ENCODE measurements around the gene CCDC137. TPM values are rescaled to one million over a fixed set of nuclear protein-coding genes. Genes with fewer than 3 reads are reported as not detected.
A peak's percentile ranks its signal among the peaks of the same experiment; 100 is the strongest.

Gene CCDC137
- total and polyA plus RNA-seq, 2 of the 13 experiments (the other 11 are each of a cell fraction or from before 2014, with no cell fraction given), result 14.6 to 39.1 TPM

DNA sequence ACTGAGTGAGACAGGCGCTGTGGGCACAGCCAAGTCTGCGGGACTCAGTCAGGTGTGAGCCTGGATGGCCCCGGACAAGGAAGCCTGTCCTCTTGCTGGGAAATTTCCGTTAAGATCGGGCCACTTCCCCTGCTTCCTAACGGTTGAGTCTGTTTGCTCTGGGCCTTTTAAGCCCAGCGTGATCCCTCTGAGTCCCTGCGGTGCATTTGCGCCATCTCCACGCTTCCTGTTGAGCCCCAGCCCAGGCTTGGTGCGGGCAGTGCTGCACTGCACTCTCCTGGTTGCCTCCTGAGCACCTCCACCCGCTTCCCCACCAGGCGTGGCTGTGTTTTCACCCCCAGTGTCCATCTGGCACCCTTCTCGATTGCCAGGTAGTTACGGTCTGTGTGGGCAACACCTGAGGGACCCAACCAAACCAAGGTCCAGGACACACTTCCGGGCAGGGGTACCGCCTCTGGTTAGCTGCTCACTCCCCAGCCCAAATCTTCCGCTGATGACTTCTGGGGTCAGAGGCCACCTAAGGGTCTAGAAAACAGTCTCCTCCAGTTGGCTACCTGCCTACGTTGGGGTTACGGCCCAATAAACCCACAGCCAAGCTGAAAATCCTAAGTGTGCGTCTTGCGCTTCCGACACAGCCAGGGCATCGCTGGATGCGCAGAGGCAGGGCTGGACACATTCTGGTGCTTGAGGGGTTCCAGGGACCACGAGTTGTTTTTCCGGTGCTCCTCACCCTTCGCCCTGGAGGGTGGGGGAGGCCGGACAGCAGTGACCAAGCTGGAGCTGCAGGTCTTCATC, 44.2 kb downstream of the CCDC137 start (continued):
- TF ChIP-seq, protein P1, sequence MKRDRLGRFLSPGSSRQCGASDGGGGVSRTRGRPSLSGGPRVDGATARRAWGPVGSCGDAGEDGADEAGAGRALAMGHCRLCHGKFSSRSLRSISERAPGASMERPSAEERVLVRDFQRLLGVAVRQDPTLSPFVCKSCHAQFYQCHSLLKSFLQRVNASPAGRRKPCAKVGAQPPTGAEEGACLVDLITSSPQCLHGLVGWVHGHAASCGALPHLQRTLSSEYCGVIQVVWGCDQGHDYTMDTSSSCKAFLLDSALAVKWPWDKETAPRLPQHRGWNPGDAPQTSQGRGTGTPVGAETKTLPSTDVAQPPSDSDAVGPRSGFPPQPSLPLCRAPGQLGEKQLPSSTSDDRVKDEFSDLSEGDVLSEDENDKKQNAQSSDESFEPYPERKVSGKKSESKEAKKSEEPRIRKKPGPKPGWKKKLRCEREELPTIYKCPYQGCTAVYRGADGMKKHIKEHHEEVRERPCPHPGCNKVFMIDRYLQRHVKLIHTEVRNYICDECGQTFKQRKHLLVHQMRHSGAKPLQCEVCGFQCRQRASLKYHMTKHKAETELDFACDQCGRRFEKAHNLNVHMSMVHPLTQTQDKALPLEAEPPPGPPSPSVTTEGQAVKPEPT (CRISPR knock-in tag; IDR thresholded peaks at IDR 0.05; ENCODE audit: low read depth), result no peak
- TF ChIP-seq PRPF4 (IDR thresholded peaks at IDR 0.05; ENCODE audit: low read depth, low read length, poor library complexity, severe bottlenecking) (no peak), GMEB2 (CRISPR knock-in tag; IDR thresholded peaks at IDR 0.05; ENCODE audit: low read depth) (no peak), ZC3H13 (CRISPR knock-in tag; IDR thresholded peaks at IDR 0.05) (no peak; the same call in 1 of the 2 replicates), MZF1 (CRISPR knock-in tag; IDR thresholded peaks at IDR 0.05; ENCODE audit: borderline replicate concordance) (no peak), FOXM1 (CRISPR knock-in tag; IDR thresholded peaks at IDR 0.05) (no peak), SMARCC2 (IDR thresholded peaks at IDR 0.05) (no peak), ZC3H4 (CRISPR knock-in tag; IDR thresholded peaks at IDR 0.05; ENCODE audit: borderline replicate concordance) (peak; percentile 28; the same call in 1 of the 2 replicates), SMAD1 (CRISPR knock-in tag; IDR thresholded peaks at IDR 0.05; ENCODE audit: borderline replicate concordance, low read depth) (no peak), NBN (conservative IDR thresholded peaks at IDR 0.05) (no peak)
- TF ChIP-seq, protein P2, sequence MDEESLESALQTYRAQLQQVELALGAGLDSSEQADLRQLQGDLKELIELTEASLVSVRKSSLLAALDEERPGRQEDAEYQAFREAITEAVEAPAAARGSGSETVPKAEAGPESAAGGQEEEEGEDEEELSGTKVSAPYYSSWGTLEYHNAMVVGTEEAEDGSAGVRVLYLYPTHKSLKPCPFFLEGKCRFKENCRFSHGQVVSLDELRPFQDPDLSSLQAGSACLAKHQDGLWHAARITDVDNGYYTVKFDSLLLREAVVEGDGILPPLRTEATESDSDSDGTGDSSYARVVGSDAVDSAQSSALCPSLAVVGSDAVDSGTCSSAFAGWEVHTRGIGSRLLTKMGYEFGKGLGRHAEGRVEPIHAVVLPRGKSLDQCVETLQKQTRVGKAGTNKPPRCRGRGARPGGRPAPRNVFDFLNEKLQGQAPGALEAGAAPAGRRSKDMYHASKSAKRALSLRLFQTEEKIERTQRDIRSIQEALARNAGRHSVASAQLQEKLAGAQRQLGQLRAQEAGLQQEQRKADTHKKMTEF (CRISPR knock-in tag; IDR thresholded peaks at IDR 0.05), result no peak
- TF ChIP-seq, protein P3, sequence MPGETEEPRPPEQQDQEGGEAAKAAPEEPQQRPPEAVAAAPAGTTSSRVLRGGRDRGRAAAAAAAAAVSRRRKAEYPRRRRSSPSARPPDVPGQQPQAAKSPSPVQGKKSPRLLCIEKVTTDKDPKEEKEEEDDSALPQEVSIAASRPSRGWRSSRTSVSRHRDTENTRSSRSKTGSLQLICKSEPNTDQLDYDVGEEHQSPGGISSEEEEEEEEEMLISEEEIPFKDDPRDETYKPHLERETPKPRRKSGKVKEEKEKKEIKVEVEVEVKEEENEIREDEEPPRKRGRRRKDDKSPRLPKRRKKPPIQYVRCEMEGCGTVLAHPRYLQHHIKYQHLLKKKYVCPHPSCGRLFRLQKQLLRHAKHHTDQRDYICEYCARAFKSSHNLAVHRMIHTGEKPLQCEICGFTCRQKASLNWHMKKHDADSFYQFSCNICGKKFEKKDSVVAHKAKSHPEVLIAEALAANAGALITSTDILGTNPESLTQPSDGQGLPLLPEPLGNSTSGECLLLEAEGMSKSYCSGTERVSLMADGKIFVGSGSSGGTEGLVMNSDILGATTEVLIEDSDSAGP (CRISPR knock-in tag; IDR thresholded peaks at IDR 0.05; ENCODE audit: borderline replicate concordance), result peak; percentile 76
